Superior temporal gyrus (tissue), 1 donor: Measurements from ENCODE around the gene AKR1E2.
"Not testable (repeated sequence)": the region's sequence is repeated elsewhere in the genome, so short reads cannot be mapped to it uniquely, and the experiment has no call there.

Source experiments
- DNase-seq: peaks from one replicate; pipeline ENCODE4 v3.0.0-alpha.2; 2016; ENCODE audit errors: extremely low spot score

Gene AKR1E2

DNA sequence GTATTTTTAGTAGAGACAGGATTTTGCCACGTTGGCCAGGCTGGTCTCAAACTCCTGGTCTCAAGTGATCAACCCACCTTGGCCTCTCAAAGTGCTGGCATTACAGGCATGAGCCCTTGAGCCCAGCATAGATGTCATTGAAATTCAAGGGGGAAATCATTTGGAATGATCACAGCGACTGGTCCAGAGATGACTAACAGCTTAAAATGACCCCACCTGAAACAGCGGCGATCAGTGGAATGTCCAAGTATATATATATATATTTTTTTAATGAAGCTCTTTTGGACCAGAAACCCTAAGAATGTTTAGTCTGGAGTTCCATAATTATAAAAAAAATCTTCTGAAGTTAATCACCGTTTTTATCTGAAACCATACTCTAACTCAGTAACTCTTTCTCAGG is 12.5 kb upstream of the AKR1E2 start:
- no peak for DNase-seq

DNA sequence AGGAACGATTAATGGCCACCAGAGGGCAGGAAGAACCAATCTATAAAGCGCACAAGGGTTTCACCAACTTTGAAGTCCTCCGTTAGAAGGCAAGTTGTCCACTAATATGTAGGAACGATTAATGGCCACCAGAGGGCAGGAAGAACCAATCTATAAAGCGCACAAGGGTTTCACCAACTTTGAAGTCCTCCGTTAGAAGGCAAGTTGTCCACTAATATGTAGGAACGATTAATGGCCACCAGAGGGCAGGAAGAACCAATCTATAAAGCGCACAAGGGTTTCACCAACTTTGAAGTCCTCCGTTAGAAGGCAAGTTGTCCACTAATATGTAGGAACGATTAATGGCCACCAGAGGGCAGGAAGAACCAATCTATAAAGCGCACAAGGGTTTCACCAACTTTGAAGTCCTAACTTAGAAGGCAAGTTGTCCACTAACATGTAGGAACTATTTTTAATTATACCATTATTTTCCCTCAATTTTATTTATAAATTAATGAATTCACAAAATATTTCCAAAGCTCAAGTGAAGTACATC is 10.3 kb upstream of the AKR1E2 start:
- not testable (repeated sequence) for DNase-seq

- DNase-seq: no peak
These were observed 9.0 kb upstream of the AKR1E2 start for GRCh38 chr10:4816966-4817365.

DNA sequence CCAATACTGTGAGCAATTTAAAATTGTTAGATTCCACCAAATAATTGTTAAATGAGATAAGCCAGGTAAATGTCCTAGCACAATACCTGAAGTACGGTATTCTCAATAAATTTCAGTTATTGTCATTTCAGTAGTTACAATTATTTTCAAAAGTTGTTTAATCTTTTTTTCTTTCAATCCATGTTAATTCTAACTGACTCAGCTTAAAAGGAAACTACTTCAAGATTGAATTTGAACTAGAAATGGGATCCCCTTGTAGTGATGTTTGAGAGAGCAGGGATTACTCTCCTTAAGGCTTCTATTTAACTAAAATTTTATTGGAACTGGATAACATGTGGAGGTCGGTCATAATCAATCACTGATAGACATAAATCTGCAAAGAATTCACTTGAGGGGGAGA is 6.9 kb upstream of the AKR1E2 start:
- no peak for DNase-seq

DNA sequence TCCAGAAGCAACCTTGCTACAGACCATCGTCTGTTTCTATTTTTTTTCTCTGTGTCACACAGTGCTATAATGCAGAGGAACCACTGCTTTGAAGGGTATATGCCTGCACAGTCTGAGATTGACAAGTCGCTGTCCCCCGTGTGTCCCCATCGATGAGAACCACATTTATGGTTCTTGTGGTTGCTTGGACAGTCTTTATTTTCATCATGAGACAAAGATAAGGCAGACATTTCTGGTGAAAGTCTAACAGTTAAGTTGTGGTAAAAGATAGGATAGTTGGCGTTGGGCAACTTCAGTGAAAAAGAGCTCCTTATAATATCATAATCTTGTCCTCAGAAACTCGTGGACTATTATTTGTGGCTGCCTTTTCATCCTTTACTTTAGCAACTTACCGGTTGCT is 6.3 kb upstream of the AKR1E2 start:
- DNase-seq: no peak

DNA sequence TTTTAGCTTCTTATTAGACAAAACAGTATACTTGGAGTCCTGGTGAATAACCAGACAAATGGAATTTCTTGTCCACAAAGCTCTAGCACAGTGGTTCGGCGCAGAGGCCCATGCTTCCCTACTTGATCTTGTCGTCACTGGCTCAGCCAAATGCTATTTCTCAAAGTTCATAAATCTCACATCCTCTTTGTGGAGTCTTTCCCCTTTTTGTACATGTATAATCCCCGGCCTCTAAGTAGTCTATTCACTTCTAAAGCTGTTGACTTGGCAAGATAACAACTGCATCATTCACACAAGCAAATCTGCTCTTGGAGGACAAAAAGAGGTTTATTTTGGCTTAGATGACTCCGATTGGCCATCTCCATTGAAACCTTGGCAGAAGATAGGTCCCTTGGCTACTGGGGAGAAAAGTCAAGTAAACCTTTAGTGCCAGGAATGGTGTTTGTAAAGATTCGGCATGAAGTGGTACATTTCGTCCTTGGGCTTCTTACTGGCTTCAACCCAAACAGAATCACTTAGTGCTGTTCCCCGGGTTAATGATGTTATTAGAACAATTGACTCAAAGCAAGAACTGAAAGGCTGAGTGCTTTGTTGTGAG is 5.1 kb upstream of the AKR1E2 start:
- peak; percentile 61 for DNase-seq

DNA sequence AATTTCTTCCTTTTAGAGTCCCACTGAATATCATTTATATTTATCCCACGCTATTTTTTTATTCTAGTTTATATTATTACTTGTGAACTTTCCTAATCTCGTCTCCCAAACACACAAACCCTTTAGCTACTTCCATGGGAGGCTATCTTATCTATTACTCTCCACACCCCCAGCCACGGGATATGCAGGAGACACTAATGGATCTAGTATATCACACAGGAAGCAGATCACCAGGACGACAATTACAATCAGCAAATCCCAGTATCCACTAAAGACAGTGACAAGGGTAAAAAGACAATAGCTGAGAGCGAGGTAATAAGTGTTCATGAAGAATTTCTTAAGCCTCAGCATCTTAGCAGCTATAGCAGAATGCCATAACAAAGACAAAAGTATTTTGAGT is 3.8 kb upstream of the AKR1E2 start:
- no peak for DNase-seq

- no peak for DNase-seq
These were observed 1.2 kb upstream of the AKR1E2 start for GRCh38 chr10:4824791-4825310.

- no peak for DNase-seq
These were observed 545 bp upstream of the AKR1E2 start for GRCh38 chr10:4825456-4825867.

GRCh38 chr10:4826792-4827324 is 851 bp downstream of the AKR1E2 start:
- DNase-seq: no peak

DNA sequence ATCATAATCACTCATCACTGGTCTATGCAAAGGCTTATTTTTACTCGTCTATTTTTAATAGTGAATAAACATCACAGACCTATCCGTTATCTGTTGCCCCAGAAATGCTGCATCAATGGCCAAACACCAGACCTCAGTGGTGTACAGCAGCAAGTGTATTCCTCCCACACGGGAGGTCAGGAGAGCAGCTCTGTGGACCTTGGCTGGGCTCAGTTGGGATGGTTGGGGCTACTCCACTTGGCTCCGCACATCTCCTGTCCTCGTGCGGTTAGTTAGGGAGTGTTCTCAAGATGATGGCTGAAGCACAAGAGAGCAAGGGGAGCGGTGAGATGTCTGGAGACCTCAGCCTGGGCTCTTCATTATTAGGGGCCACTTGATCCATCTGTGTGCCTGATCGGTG is 2.0 kb downstream of the AKR1E2 start:
- no peak for DNase-seq

- no peak for DNase-seq
These were observed 4.5 kb downstream of the AKR1E2 start for GRCh38 chr10:4830551-4830950.

GRCh38 chr10:4831091-4831490 is 5.1 kb downstream of the AKR1E2 start:
- no peak for DNase-seq

GRCh38 chr10:4833286-4833685 is 7.3 kb downstream of the AKR1E2 start:
- DNase-seq: no peak

GRCh38 chr10:4834898-4835405 is 8.9 kb downstream of the AKR1E2 start:
- no peak for DNase-seq

DNA sequence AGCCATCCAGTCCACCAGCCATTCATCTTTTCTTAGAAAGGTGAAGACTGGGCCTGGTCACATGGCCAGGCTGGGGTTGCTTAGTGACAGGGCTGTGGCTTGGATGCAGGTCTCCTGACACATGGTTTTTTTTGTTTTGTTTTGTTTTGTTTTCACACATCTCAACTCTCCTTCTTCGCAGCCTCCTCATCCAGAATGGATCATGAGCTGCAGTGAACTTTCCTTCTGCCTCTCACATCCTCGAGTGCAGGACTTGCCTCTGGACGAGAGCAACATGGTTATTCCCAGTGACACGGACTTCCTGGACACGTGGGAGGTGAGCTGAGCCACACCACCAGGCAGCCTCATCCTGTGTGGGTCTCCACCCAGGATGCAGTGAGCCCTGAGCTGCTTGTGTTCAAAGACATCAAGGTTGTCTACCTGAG is 9.5 kb downstream of the AKR1E2 start:
- DNase-seq: no peak

DNA sequence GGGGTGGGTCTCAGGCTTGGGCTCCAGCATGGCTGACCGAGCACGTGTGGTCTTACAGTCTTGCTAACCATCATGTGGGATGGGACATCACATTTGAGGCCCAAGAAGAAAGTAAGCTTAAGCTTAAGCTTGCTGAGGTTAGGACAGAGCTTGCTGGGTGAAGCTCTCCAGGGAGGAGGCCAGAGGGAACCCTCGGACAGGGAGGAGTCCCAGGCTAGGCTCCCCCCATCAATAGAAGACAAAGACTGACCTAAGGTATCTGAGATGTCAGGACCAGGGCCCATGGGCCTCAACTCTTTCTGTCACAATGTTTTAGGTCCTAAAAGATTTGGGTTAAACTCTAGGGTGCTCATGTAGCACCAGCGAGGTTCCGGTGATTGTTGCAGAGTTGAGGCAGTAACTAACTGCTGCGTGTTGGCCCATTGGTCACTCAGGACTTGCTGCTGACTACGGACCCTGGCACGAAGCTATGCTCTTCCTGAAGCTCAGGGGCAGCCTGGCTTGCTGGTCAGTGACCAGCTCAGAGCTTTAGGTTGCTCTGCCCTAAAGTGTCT is 10.5 kb downstream of the AKR1E2 start:
- DNase-seq: no peak

GRCh38 chr10:4837551-4837950 is 11.5 kb downstream of the AKR1E2 start:
- DNase-seq: no peak

GRCh38 chr10:4838743-4839142 is 12.7 kb downstream of the AKR1E2 start:
- no peak for DNase-seq

- DNase-seq: no peak
These were observed 13.3 kb downstream of the AKR1E2 start for GRCh38 chr10:4839353-4839752.

DNA sequence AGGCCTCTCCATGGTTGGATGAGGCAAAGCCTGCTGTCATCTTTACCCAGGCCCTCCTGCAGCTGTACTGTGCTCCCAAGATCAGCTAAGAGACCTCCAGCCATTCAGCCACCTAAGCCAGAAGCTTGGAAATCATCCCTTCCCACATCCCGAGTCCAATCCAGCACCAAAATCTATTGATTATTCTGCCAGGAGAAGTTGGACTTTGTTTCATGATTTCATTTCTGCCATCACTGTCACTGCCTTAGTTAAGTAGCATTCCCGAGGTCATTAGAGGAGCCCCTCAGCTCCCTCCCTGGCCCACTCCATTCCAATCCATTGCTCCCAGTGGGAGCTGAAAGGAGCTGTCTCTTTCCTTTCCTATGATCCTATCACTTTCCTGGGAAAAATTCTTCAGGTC is 14.1 kb downstream of the AKR1E2 start:
- DNase-seq: no peak

GRCh38 chr10:4843525-4844180 is 17.6 kb downstream of the AKR1E2 start:
- DNase-seq: no peak

DNA sequence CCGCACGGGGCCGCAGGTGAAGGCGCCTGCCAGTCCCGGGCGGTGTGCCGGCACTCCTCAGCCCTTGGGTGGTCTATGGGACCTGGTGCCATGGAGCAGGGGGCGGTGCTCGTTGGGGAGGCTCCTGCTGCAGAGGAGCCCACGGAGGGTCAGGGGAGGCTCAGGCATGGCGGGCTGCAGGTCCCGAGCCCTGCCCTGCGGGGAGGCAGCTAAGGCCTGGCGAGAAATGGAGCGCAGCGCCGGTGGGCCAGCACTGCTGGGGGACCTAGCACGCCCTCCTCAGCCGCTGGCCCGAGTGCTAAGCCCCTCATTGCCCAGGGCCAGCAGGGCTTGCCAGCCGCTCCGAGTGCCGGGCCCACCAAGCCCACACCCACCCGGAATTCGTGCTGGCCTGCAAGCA is 18.9 kb downstream of the AKR1E2 start:
- no peak for DNase-seq
